ENCODE results near the gene THSD4. TPM values are rescaled to one million over a fixed set of nuclear protein-coding genes. Genes with fewer than 3 reads are reported as not detected.

THSD4 gene
- total and polyA plus RNA-seq, 9 of the 15 experiments (the other 6 are each of a cell fraction or from before 2014, with no cell fraction given): 0.04 TPM; not detected in 5

DNA sequence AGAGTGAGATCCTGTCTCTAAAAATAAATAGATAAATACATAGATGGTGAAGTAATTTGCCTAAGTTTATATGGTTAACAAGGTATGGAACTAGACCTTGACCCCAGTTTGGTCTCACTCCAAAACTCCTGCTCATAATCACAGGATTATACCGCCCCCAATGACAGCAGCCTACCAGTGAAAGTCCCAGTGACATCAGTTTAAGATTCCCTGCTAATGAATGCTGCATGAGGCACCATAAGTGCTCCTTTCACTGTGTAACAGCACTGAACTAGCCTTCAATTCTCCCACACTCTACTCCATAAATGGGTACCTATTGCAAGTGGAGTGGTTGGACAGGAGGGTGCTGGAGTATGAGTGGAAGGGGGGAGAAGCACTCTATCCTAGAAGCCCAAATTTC is 23.7 kb upstream of the THSD4 start (continued):
- TF ChIP-seq ATF7 (IDR thresholded peaks at IDR 0.05): no peak
- no peak for TF ChIP-seq HEY1 (CRISPR knock-in tag; IDR thresholded peaks at IDR 0.05; ENCODE audit: borderline replicate concordance)
- no peak for TF ChIP-seq ZNF143 (CRISPR knock-in tag; IDR thresholded peaks at IDR 0.05)
- TF ChIP-seq NFATC3 (IDR thresholded peaks at IDR 0.05): no peak

DNA sequence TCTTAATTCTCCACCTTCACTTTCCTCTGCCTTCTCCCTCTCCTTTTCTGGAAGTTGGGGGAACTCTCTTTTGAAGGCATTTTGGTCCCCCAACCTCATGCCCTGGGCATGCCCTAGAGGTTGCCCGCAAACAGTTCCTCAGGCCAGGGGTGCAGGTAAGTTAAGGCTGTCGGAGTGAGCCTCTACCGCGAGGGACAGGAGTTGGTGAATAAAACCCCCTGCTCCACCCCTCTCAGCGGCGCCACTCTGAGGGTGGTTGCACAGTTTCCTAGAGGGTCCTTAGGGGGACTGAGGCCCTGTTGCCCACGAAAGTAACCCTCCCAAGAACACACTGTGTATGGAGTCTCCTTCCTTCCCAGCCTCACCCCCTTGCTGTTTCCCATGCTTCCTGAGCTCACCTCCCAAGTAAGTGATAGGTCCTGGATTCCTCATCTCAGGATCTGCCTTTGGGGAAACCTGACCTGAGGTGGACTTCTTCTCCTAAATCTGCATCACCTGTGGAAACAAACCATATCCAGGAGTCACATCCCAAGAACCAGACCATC is 23.1 kb upstream of the THSD4 start:
- no peak overlapping the region for H3K4me3 ChIP-seq
- H4K20me1 ChIP-seq (replicated peaks; ENCODE audit: control insufficient read depth, insufficient read depth, low read length): no peaks in the 10 kb centered on the region
- no peaks in the 10 kb centered on the region for H3K9me1 ChIP-seq (ENCODE audit: control insufficient read depth, insufficient read depth, low read length)
- CTCF ChIA-PET (ENCODE audit: low intra/inter-chr PET ratio): no interaction called here
- WGBS (ENCODE audit: insufficient coverage, low coverage, missing lambda C conversion rate): 2% methylated on average over 7 of the region's 7 CpGs
- FAIRE-seq: no peak
- H3K27me3 ChIP-seq (ENCODE audit: control insufficient read depth in 2 of 2, insufficient read depth in 2 of 2, low read length in 2 of 2): no peaks in the 10 kb centered on the region
- H3K4me1 ChIP-seq (replicated peaks in 1 of 2; ENCODE audit: control insufficient read depth in 2 of 2, insufficient read depth in 2 of 2, low read length in 2 of 2): no peaks in the 10 kb centered on the region
- no peak overlapping the region for H3K9ac ChIP-seq (ENCODE audit: insufficient read depth in 1 of 2, low read depth in 2 of 2, low read length in 2 of 2)
- no peaks in the 10 kb centered on the region for H3K36me3 ChIP-seq (ENCODE audit: control insufficient read depth, insufficient read depth, low read length)
- BruUV-seq (replicated peaks): no TSS peak
- POLR2A ChIA-PET: no interaction called here
- ATAC-seq: no peak
- DNase-seq (ENCODE audit: extremely low read depth in 1 of 4, low spot score in 3 of 4): no peak
- no peak overlapping the region for H3K4me2 ChIP-seq (ENCODE audit: insufficient read depth, low read length)
- in situ Hi-C loops (cut with MboI) (no loop called here), intact Hi-C loops (cut with micrococcal nuclease) (no loop called here)
- H3K9me3 ChIP-seq (replicated peaks; ENCODE audit: control insufficient read depth, insufficient read depth, low read depth, low read length): no peaks in the 10 kb centered on the region
- H2AFZ ChIP-seq (ENCODE audit: low read depth, low read length): no peak overlapping the region
- H3K27ac ChIP-seq (ENCODE audit: extremely low read depth, low read depth, low read length): no peak overlapping the region
- no peaks in the 10 kb centered on the region for H3K79me2 ChIP-seq (ENCODE audit: control insufficient read depth, insufficient read depth, low read length)
- TF ChIP-seq TAF9B (IDR thresholded peaks at IDR 0.05; ENCODE audit: partially characterized antibody): no peak
- TF ChIP-seq, protein P1, sequence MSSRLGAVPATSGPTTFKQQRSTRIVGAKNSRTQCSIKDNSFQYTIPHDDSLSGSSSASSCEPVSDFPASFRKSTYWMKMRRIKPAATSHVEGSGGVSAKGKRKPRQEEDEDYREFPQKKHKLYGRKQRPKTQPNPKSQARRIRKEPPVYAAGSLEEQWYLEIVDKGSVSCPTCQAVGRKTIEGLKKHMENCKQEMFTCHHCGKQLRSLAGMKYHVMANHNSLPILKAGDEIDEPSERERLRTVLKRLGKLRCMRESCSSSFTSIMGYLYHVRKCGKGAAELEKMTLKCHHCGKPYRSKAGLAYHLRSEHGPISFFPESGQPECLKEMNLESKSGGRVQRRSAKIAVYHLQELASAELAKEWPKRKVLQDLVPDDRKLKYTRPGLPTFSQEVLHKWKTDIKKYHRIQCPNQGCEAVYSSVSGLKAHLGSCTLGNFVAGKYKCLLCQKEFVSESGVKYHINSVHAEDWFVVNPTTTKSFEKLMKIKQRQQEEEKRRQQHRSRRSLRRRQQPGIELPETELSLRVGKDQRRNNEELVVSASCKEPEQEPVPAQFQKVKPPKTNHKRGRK (tag; IDR thresholded peaks at IDR 0.05): no peak
- TF ChIP-seq TEAD1 (CRISPR knock-in tag; IDR thresholded peaks at IDR 0.05): no peak
- TF ChIP-seq, protein P2, sequence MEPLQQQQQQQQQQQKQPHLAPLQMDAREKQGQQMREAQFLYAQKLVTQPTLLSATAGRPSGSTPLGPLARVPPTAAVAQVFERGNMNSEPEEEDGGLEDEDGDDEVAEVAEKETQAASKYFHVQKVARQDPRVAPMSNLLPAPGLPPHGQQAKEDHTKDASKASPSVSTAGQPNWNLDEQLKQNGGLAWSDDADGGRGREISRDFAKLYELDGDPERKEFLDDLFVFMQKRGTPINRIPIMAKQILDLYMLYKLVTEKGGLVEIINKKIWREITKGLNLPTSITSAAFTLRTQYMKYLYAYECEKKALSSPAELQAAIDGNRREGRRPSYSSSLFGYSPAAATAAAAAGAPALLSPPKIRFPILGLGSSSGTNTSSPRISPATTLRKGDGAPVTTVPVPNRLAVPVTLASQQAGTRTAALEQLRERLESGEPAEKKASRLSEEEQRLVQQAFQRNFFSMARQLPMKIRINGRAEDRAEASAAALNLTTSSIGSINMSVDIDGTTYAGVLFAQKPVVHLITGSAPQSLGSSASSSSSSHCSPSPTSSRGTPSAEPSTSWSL (CRISPR knock-in tag; IDR thresholded peaks at IDR 0.05; ENCODE audit: borderline replicate concordance): no peak
- no peak for TF ChIP-seq NFXL1 (CRISPR knock-in tag; IDR thresholded peaks at IDR 0.05)
- TF ChIP-seq MEIS2 (IDR thresholded peaks at IDR 0.05; ENCODE audit: partially characterized antibody): no peak
- TF ChIP-seq, protein P3, sequence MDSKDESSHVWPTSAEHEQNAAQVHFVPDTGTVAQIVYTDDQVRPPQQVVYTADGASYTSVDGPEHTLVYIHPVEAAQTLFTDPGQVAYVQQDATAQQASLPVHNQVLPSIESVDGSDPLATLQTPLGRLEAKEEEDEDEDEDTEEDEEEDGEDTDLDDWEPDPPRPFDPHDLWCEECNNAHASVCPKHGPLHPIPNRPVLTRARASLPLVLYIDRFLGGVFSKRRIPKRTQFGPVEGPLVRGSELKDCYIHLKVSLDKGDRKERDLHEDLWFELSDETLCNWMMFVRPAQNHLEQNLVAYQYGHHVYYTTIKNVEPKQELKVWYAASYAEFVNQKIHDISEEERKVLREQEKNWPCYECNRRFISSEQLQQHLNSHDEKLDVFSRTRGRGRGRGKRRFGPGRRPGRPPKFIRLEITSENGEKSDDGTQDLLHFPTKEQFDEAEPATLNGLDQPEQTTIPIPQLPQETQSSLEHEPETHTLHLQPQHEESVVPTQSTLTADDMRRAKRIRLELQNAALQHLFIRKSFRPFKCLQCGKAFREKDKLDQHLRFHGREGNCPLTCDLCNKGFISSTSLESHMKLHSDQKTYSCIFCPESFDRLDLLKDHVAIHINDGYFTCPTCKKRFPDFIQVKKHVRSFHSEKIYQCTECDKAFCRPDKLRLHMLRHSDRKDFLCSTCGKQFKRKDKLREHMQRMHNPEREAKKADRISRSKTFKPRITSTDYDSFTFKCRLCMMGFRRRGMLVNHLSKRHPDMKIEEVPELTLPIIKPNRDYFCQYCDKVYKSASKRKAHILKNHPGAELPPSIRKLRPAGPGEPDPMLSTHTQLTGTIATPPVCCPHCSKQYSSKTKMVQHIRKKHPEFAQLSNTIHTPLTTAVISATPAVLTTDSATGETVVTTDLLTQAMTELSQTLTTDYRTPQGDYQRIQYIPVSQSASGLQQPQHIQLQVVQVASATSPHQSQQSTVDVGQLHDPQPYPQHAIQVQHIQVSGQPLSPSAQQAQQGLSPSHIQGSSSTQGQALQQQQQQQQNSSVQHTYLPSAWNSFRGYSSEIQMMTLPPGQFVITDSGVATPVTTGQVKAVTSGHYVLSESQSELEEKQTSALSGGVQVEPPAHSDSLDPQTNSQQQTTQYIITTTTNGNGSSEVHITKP (IDR thresholded peaks at IDR 0.05; ENCODE audit: partially characterized antibody): no peak
- no peak for TF ChIP-seq FOS (IDR thresholded peaks at IDR 0.05; ENCODE audit: extremely low read depth, insufficient read length)
- no peak for TF ChIP-seq NR1H2 (CRISPR knock-in tag; IDR thresholded peaks at IDR 0.05)
- no peak for TF ChIP-seq EP300 (IDR thresholded peaks at IDR 0.05; ENCODE audit: low read length)
- TF ChIP-seq ETS2 (tag; IDR thresholded peaks at IDR 0.05; ENCODE audit: borderline replicate concordance, poor library complexity, severe bottlenecking): no peak
- TF ChIP-seq CBX1 (IDR thresholded peaks at IDR 0.05; ENCODE audit: low read depth): no peak
